NCI-H1092 (cell line): ENCODE data around the gene LINGO4.
A peak's percentile ranks its signal among the peaks of the same experiment; 100 is the strongest.
"Not testable (repeated sequence)": the region's sequence is repeated elsewhere in the genome, so short reads cannot be mapped to it uniquely, and the experiment has no call there.

Experiments
- DNase-seq: peaks from one replicate; lab custom pipeline; 2025; lab: John Stamatoyannopoulos, UW

LINGO4 gene

GRCh38 chr1:151780736-151781135, 24.5 kb downstream of the LINGO4 start:
- DNase-seq, result not testable (repeated sequence)

- no peak for DNase-seq
These were observed 25.4 kb downstream of the LINGO4 start for GRCh38 chr1:151779852-151780251.

- DNase-seq, result no peak
These were observed 27.9 kb downstream of the LINGO4 start for GRCh38 chr1:151777317-151777716.

- DNase-seq, result no peak
These were observed 28.6 kb downstream of the LINGO4 start for GRCh38 chr1:151776665-151777062.

- no peak for DNase-seq
These were observed 29.1 kb downstream of the LINGO4 start for GRCh38 chr1:151775894-151776664.

- no peak for DNase-seq
These were observed 30.8 kb downstream of the LINGO4 start for GRCh38 chr1:151774256-151774922.

GRCh38 chr1:151773702-151774101, 31.5 kb downstream of the LINGO4 start:
- no peak for DNase-seq

GRCh38 chr1:151769270-151769669, 35.9 kb downstream of the LINGO4 start:
- not testable (repeated sequence) for DNase-seq

GRCh38 chr1:151768351-151769066, 36.7 kb downstream of the LINGO4 start:
- DNase-seq, result not testable (repeated sequence)

GRCh38 chr1:151763990-151764389, 41.2 kb downstream of the LINGO4 start:
- DNase-seq, result no peak

GRCh38 chr1:151762941-151763921, 42.0 kb downstream of the LINGO4 start, which contains the start of gene MRPL9:
TSS of gene MRPL9 (minus strand) at chr1:151763496. CDS start at chr1:151763479, 17 bp downstream.
- DNase-seq, result peak; percentile 70

GRCh38 chr1:151760597-151761385, 44.4 kb downstream of the LINGO4 start:
- no peak for DNase-seq

GRCh38 chr1:151759241-151759640, 46.0 kb downstream of the LINGO4 start:
- no peak for DNase-seq

- DNase-seq, result no peak
These were observed 48.9 kb downstream of the LINGO4 start for GRCh38 chr1:151756291-151756690.
